ENCODE data around the gene MED13L. TPM values are rescaled to one million over a fixed set of nuclear protein-coding genes. Genes with fewer than 3 reads are reported as not detected.

Gene MED13L
- total and polyA plus RNA-seq, 3 donors from 2014 or later, result 56.4 to 173 (median 133) TPM

- 61 to 71% methylated on average over 10 of the region's 10 CpGs for WGBS, 2 donors
- intact Hi-C loops (cut with DNase I; ENCODE audit: low total_unique reads), result no loop called here
- Histone ChIP-seq H3K27ac (peak overlapping the region in 1 of 2 donors; percentile 4), H3K9me3 (no peaks in the 10 kb centered on the region), H3K4me3 (no peak overlapping the region), H3K4me1 (no peaks in the 10 kb centered on the region), H3K36me3 (ENCODE audit: low read depth, missing control alignments) (no peaks in the 10 kb centered on the region), H3K27me3 (no peaks in the 10 kb centered on the region)
- no peak for DNase-seq
- TF ChIP-seq CTCF (IDR thresholded peaks at IDR 0.05), result no peak
- TF ChIP-seq POLR2A (IDR thresholded peaks at IDR 0.05), result no peak
Observed at GRCh38 chr12:115998794-115999478, 278.6 kb downstream of the MED13L start.

- no peaks in the 10 kb centered on the region for H3K4me1 ChIP-seq
- no peaks in the 10 kb centered on the region for H3K9me3 ChIP-seq
- DNase-seq, result no peak
- no peak overlapping the region for H3K4me3 ChIP-seq
- H3K27ac ChIP-seq, result no peak overlapping the region
- WGBS, 2 donors, result 52 to 74% methylated on average over 3 of the region's 3 CpGs
- H3K36me3 ChIP-seq (ENCODE audit: low read depth, missing control alignments), result no peaks in the 10 kb centered on the region
- TF ChIP-seq CTCF (IDR thresholded peaks at IDR 0.05), result peak; percentile 75 to 98 (median 78)
- no peak for TF ChIP-seq POLR2A (IDR thresholded peaks at IDR 0.05)
- H3K27me3 ChIP-seq, result no peaks in the 10 kb centered on the region
- intact Hi-C loops (cut with DNase I; ENCODE audit: low total_unique reads), result no loop called here
Observed at GRCh38 chr12:115998119-115998633, 279.3 kb downstream of the MED13L start.

- intact Hi-C loops (cut with DNase I; ENCODE audit: low total_unique reads), result no loop called here
- no peaks in the 10 kb centered on the region for H3K4me1 ChIP-seq
- H3K4me3 ChIP-seq, result no peak overlapping the region
- TF ChIP-seq CTCF (IDR thresholded peaks at IDR 0.05) (no peak), POLR2A (IDR thresholded peaks at IDR 0.05) (no peak)
- 72 to 91% methylated on average over 2 of the region's 2 CpGs for WGBS, 2 donors
- H3K9me3 ChIP-seq, result no peaks in the 10 kb centered on the region
- no peaks in the 10 kb centered on the region for H3K27me3 ChIP-seq
- H3K27ac ChIP-seq, result no peak overlapping the region
- no peaks in the 10 kb centered on the region for H3K36me3 ChIP-seq (ENCODE audit: low read depth, missing control alignments)
- no peak for DNase-seq
Observed at GRCh38 chr12:115993737-115994136, 283.8 kb downstream of the MED13L start.

- Histone ChIP-seq H3K27ac (no peak overlapping the region), H3K4me3 (no peak overlapping the region), H3K27me3 (no peaks in the 10 kb centered on the region), H3K36me3 (ENCODE audit: low read depth, missing control alignments) (no peaks in the 10 kb centered on the region), H3K4me1 (no peaks in the 10 kb centered on the region), H3K9me3 (no peaks in the 10 kb centered on the region)
- WGBS, 2 donors, result 90 to 92% methylated on average over 3 of the region's 3 CpGs
- no peak for TF ChIP-seq CTCF (IDR thresholded peaks at IDR 0.05)
- TF ChIP-seq POLR2A (IDR thresholded peaks at IDR 0.05), result no peak
- intact Hi-C loops (cut with DNase I; ENCODE audit: low total_unique reads), result no loop called here
- no peak for DNase-seq
Observed at GRCh38 chr12:115990241-115990640, 287.3 kb downstream of the MED13L start.

Data from testis (tissue), 3 donors.